ENCODE results near the gene PTPN1.

DNA sequence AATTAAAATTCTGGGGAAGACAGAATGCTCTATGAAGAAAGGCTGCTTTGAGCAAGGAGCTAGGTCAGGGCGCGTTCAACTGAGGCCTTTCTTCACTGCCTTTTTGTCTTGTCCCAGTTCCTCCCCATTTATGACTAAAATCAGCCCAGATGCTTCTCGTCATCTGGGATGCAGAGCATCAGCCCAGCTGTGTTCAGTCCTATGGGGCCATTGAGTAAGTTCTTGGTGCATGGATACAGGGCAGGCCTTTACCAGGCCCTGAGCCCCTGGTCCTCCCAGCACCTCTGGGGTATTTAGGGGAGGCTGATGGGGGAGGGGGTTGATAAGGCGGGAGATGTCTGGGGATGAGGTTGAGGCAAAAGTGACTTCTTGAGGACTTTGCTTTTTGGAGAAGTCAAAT is 55.7 kb downstream of the PTPN1 start:
- TF ChIP-seq, protein P1, sequence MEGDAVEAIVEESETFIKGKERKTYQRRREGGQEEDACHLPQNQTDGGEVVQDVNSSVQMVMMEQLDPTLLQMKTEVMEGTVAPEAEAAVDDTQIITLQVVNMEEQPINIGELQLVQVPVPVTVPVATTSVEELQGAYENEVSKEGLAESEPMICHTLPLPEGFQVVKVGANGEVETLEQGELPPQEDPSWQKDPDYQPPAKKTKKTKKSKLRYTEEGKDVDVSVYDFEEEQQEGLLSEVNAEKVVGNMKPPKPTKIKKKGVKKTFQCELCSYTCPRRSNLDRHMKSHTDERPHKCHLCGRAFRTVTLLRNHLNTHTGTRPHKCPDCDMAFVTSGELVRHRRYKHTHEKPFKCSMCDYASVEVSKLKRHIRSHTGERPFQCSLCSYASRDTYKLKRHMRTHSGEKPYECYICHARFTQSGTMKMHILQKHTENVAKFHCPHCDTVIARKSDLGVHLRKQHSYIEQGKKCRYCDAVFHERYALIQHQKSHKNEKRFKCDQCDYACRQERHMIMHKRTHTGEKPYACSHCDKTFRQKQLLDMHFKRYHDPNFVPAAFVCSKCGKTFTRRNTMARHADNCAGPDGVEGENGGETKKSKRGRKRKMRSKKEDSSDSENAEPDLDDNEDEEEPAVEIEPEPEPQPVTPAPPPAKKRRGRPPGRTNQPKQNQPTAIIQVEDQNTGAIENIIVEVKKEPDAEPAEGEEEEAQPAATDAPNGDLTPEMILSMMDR (IDR thresholded peaks at IDR 0.05) = no peak
- TF ChIP-seq POLR2A (IDR thresholded peaks at IDR 0.05) = no peak
